Hair follicular keratinocyte (primary cell): Measurements from ENCODE around the gene FAM177A1. TPM values are rescaled to one million over a fixed set of nuclear protein-coding genes. Genes with fewer than 3 reads are reported as not detected.

ENCODE experiments used
- total RNA-seq: library from RNA; depleted of rRNA; stranded (reverse); fragments of >200 nt; gene quantifications from 2 replicates; pipeline ENCODE4 v1.2.3, GENCODE V29; 2015

The FAM177A1 gene
- 43.1 and 57.1 TPM in 2 replicates for total RNA-seq

GRCh38 chr14:35046048-35046750 is at the start of gene FAM177A1:
FAM177A1 (plus strand) TSS chr14:35046272; CDS start chr14:35046464, 192 bp downstream.

DNA sequence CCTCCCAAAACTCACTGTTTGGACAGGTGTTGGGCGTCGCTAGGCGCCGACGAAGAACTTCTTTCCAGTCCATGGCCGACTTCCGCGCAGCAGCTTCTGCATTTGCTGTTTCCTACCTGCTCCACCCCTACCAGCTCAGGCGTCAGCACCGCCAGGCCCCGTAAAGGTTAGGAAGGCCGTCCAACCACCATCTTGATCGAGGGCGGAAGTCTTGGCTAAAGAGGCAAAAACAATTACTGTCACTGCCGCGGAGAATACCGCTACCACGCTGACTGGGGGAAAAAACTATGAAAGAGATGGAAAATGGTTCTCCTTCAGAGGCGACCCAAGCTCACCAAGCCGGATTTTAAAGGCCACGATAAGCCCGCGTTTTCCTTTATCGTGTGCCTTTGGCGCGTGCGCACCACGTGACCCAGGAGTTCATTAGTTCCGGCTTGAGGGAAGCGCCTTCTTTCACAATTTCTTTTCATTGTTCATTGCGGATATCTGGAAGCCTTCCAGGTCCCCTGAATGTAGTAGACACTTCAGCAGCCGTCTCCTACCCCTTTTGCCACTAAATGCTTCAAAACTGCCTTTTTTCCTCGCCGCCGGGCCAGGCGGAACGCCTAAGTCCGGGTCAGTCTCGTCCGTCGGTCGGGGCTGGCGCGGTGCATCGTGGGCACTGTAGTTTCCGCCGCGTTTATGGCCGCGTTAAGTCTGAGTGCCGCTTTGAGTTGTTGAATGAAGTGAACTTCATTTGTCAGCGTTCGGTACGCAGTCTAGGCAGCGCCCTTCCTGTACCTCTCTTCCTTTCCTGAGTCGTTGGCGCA is 76.0 kb downstream of the FAM177A1 start, which contains the start of the genes PPP2R3C and PRORP:
Gene PPP2R3C, minus strand, starts transcription at position 104 of the 809 bp plus-strand sequence. Its CDS starts 31 bp downstream, at position 73.
Gene PRORP, plus strand, starts transcription at position 666 of the 809 bp plus-strand sequence. CDS start 694 bp downstream, outside the sequence.

Other genes with a start within 250 kb of the FAM177A1 start
- gene BAZ1A, start 170.9 kb upstream of the FAM177A1 start, total RNA-seq: 30.2 and 34.4 TPM in 2 replicates
- 58.6 and 66.1 TPM in 2 replicates for gene SRP54, start 63.3 kb upstream of the FAM177A1 start, total RNA-seq
- gene PPP2R3C, start 75.7 kb downstream of the FAM177A1 start, total RNA-seq: 10.5 and 15.9 TPM in 2 replicates
- gene PRORP, start 76.3 kb downstream of the FAM177A1 start, total RNA-seq: 56.6 and 58.0 TPM in 2 replicates
- 188 and 247 TPM in 2 replicates for gene PSMA6, start 246.1 kb downstream of the FAM177A1 start, total RNA-seq